ENCODE measurements around the gene TTC39C. TPM values are rescaled to one million over a fixed set of nuclear protein-coding genes. Genes with fewer than 3 reads are reported as not detected.

TTC39C gene
- total and polyA plus RNA-seq, 2 donors (not counting 1 experiment from before 2014, with no cell fraction given), result 15.8 to 32.0 TPM

DNA sequence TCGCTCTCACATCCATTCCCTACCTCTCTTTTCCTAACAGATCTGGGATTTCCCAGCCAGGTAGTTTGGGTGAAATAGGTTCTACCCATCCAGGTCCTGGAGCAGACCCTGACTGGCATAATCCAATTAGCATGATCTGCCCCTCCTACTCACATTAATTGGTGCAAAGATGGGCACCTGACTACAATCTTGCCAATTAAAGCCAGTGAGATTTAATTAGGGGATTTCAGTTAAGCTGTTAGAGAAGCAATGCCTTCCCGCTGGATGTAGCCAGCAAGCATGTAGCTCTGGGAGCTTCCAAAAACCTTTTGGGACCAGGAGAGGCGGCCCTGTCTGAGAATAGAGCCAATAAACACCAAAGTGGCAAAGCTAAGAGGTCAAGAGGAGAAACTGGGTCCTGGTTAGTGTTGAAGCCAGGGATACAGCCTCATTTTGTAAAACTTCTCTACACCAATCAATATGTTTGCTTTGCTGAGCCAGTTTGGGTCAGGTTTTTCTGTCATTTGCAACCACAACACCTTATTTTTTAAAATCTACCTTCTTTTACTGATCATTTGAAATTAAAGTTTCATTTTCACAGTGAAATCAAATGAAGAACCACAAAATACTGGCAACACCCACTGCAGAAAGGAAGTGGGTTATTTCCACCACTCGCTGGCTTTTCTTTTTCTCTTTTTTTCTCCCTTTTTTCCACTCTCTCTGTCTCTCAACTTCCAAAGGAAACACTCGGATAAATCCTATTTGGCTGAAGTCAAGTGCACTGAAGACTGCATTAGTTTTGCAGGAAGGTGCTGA lies 3.2 kb upstream of the TTC39C start:
- DNase-seq (ENCODE audit: low read depth in 2 of 2), result no peak
- TF ChIP-seq EZH2 (IDR thresholded peaks at IDR 0.05; ENCODE audit: low read length, missing control alignments), result no peak
- TF ChIP-seq, protein P1, sequence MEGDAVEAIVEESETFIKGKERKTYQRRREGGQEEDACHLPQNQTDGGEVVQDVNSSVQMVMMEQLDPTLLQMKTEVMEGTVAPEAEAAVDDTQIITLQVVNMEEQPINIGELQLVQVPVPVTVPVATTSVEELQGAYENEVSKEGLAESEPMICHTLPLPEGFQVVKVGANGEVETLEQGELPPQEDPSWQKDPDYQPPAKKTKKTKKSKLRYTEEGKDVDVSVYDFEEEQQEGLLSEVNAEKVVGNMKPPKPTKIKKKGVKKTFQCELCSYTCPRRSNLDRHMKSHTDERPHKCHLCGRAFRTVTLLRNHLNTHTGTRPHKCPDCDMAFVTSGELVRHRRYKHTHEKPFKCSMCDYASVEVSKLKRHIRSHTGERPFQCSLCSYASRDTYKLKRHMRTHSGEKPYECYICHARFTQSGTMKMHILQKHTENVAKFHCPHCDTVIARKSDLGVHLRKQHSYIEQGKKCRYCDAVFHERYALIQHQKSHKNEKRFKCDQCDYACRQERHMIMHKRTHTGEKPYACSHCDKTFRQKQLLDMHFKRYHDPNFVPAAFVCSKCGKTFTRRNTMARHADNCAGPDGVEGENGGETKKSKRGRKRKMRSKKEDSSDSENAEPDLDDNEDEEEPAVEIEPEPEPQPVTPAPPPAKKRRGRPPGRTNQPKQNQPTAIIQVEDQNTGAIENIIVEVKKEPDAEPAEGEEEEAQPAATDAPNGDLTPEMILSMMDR (conservative IDR thresholded peaks at IDR 0.05 in 1 of 2, IDR thresholded peaks at IDR 0.05 in 1 of 2; ENCODE audit: low read depth in 1 of 2, low read length in 2 of 2), result no peak

DNA sequence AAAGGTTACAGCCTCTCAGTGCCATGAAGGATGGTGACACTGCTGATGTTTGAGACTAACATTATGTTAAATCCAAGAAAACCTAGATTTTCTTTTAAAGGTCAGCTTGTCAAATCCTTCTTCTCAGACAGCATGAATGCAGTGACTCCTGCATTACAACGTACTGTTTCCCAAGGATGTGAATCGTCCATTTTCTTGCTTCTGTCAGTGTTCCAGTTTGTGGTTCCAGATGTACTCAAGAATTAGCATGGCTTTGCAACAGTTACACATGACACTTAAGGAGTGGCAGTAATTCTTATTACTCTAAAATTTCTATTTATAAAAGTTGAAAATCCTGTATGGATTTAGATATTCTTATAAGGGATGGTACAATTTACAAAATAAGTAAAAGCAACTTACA lies 1.5 kb upstream of the TTC39C start:
- Histone ChIP-seq H3K27me3 (ENCODE audit: control insufficient read depth, insufficient read depth, low read length) (peaks cover 14% of the 10 kb centered on the region), H3K4me1 (ENCODE audit: control insufficient read depth, extremely low read depth, insufficient read depth, low read length) (no peaks in the 10 kb centered on the region), H3K9me3 (ENCODE audit: control insufficient read depth, insufficient read depth, low read depth, low read length) (no peaks in the 10 kb centered on the region), H3K36me3 (ENCODE audit: control insufficient read depth, insufficient read depth, low read length) (no peaks in the 10 kb centered on the region), H4K20me1 (ENCODE audit: control insufficient read depth, extremely low read depth, insufficient read depth, low read length) (no peaks in the 10 kb centered on the region), H3K4me2 (ENCODE audit: extremely low read depth, insufficient read depth, low read length) (no peak overlapping the region), H3K4me3 (replicated peaks in 1 of 4; ENCODE audit: control extremely low read depth in 1 of 4, insufficient read depth in 1 of 4, low read depth in 3 of 4, low read length in 4 of 4) (no peak overlapping the region), H3K79me2 (ENCODE audit: control insufficient read depth, insufficient read depth, low read length) (peaks cover 12% of the 10 kb centered on the region), H3K27ac (ENCODE audit: insufficient read depth, low read length) (no peak overlapping the region), H2AFZ (ENCODE audit: low read length) (no peak overlapping the region), H3K9ac (ENCODE audit: insufficient read depth, low read length) (no peak overlapping the region)
- no peak for DNase-seq (ENCODE audit: low read depth in 2 of 2)
- TF ChIP-seq EZH2 (IDR thresholded peaks at IDR 0.05; ENCODE audit: low read length, missing control alignments), result no peak
- TF ChIP-seq, protein P1 (conservative IDR thresholded peaks at IDR 0.05 in 1 of 2, IDR thresholded peaks at IDR 0.05 in 1 of 2; ENCODE audit: low read depth in 1 of 2, low read length in 2 of 2), result no peak

More for the DNA sequence above, 3.2 kb upstream of the TTC39C start:
- H2AFZ ChIP-seq (ENCODE audit: low read length), result no peak overlapping the region
- no peaks in the 10 kb centered on the region for H3K4me1 ChIP-seq (ENCODE audit: control insufficient read depth, extremely low read depth, insufficient read depth, low read length)
- H3K9ac ChIP-seq (ENCODE audit: insufficient read depth, low read length), result no peak overlapping the region
- no peak overlapping the region for H3K4me3 ChIP-seq (replicated peaks in 1 of 4; ENCODE audit: control extremely low read depth in 1 of 4, insufficient read depth in 1 of 4, low read depth in 3 of 4, low read length in 4 of 4)
- H3K36me3 ChIP-seq (ENCODE audit: control insufficient read depth, insufficient read depth, low read length), result no peaks in the 10 kb centered on the region
- no peak overlapping the region for H3K27ac ChIP-seq (ENCODE audit: insufficient read depth, low read length)
- no peaks in the 10 kb centered on the region for H3K9me3 ChIP-seq (ENCODE audit: control insufficient read depth, insufficient read depth, low read depth, low read length)
- H4K20me1 ChIP-seq (ENCODE audit: control insufficient read depth, extremely low read depth, insufficient read depth, low read length), result no peaks in the 10 kb centered on the region
- H3K79me2 ChIP-seq (ENCODE audit: control insufficient read depth, insufficient read depth, low read length), result peaks cover 2% of the 10 kb centered on the region
- no peak overlapping the region for H3K4me2 ChIP-seq (ENCODE audit: extremely low read depth, insufficient read depth, low read length)
- H3K27me3 ChIP-seq (ENCODE audit: control insufficient read depth, insufficient read depth, low read length), result peaks cover 14% of the 10 kb centered on the region

DNA sequence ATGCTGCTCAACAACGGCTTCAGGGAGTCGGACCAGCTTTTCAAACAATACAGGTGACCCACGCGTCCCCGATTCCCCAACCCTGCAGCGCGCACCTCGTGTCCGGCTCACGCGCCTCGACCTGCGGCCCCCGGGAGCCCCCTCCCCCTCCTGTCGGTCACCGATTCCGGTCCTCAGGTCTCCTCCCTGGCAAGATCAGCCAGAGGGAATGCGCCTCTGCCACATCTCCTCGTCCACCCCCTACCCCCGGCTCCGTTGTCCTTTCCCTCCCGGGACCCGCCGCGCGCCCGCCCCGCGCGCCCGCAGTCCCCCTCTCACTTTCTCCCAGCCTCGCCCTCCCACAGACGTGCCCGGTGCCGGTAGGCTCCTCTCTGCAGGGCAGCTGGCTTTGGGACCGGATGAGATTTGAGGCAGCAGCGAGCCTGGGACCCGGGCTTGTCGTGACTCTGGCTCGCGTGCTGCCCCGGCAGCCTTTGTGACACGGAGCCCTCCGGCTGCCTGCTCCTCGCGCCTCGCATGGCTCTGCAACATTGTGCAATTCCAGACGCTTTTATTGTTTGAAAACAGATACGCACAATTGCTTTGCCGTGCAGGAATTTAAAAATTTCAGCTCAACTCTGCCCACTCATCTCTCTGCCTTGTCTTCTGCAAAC lies 558 bp downstream of the TTC39C start:
- peak; percentile 66 to 71 for DNase-seq (ENCODE audit: low read depth in 2 of 2)
- TF ChIP-seq, protein P1 (conservative IDR thresholded peaks at IDR 0.05 in 1 of 2, IDR thresholded peaks at IDR 0.05 in 1 of 2; ENCODE audit: low read depth in 1 of 2, low read length in 2 of 2), result no peak
- TF ChIP-seq EZH2 (IDR thresholded peaks at IDR 0.05; ENCODE audit: low read length, missing control alignments), result no peak
- peak overlapping the region; percentile 70 to 93 (median 82) for H3K4me3 ChIP-seq (replicated peaks in 1 of 4; ENCODE audit: control extremely low read depth in 1 of 4, insufficient read depth in 1 of 4, low read depth in 3 of 4, low read length in 4 of 4)
- peak overlapping the region; percentile 81 for H3K27ac ChIP-seq (ENCODE audit: insufficient read depth, low read length)
- H3K36me3 ChIP-seq (ENCODE audit: control insufficient read depth, insufficient read depth, low read length), result no peaks in the 10 kb centered on the region
- H3K4me2 ChIP-seq (ENCODE audit: extremely low read depth, insufficient read depth, low read length), result peak overlapping the region; percentile 67
- H3K9ac ChIP-seq (ENCODE audit: insufficient read depth, low read length), result peak overlapping the region; percentile 83
- H3K27me3 ChIP-seq (ENCODE audit: control insufficient read depth, insufficient read depth, low read length), result no peaks in the 10 kb centered on the region
- H4K20me1 ChIP-seq (ENCODE audit: control insufficient read depth, extremely low read depth, insufficient read depth, low read length), result no peaks in the 10 kb centered on the region
- no peaks in the 10 kb centered on the region for H3K4me1 ChIP-seq (ENCODE audit: control insufficient read depth, extremely low read depth, insufficient read depth, low read length)
- H2AFZ ChIP-seq (ENCODE audit: low read length), result peak overlapping the region; percentile 69
- H3K79me2 ChIP-seq (ENCODE audit: control insufficient read depth, insufficient read depth, low read length), result peaks cover 19% of the 10 kb centered on the region
- H3K9me3 ChIP-seq (ENCODE audit: control insufficient read depth, insufficient read depth, low read depth, low read length), result no peaks in the 10 kb centered on the region
